Gastrocnemius medialis (tissue), 4 donors: ENCODE measurements around the gene KMO. TPM values are rescaled to one million over a fixed set of nuclear protein-coding genes. Genes with fewer than 3 reads are reported as not detected.

Experiments
- ATAC-seq, 2 donors: fragments of 150-250 bp; one replicate each; pipeline ENCODE4 v1.9.1; 2016
- DNase-seq, 2 donors: peaks; one replicate each; pipeline ENCODE4 v3.0.0-alpha.2; 2019
- H3K27ac ChIP-seq, 4 donors: fragments of 200-600 bp; sonication (generic); 1 replicate in 1 of 4; 2 replicates in 3 of 4; pipeline ENCODE4 v1.5.1; 2016 to 2018; ENCODE audit warnings: mild to moderate bottlenecking in 2 of 4, moderate library complexity in 1 of 4
- H3K27me3 ChIP-seq, 3 donors: fragments of 200-600 bp; sonication (generic) in 2 of 3; 1 replicate in 1 of 3; 2 replicates in 2 of 3; pipeline versions ENCODE4 v1.5.1 to v1.6.0; 2016 to 2019; ENCODE audit warnings: mild to moderate bottlenecking in 1 of 3, moderate library complexity in 1 of 3
- H3K36me3 ChIP-seq, 2 donors: fragments of 200-600 bp; sonication (generic) in 1 of 2; one replicate each; pipeline ENCODE4 v1.5.1; 2017 to 2018
- H3K4me1 ChIP-seq, 2 donors: fragments of 200-600 bp; sonication (generic) in 1 of 2; one replicate each; pipeline ENCODE4 v1.5.1; 2016 to 2017; ENCODE audit warnings: mild to moderate bottlenecking in 2 of 2
- H3K4me3 ChIP-seq, 4 donors: fragments of 200-600 bp; sonication (generic) in 3 of 4; 1 replicate in 1 of 4; 2 replicates in 3 of 4; pipeline ENCODE4 v1.5.1; 2016 to 2019; ENCODE audit warnings: mild to moderate bottlenecking in 2 of 4
- H3K9me3 ChIP-seq, 3 donors: fragments of 200-600 bp; sonication (generic) in 2 of 3; 1 replicate in 1 of 3; 2 replicates in 2 of 3; pipeline ENCODE4 v1.5.1; 2016 to 2019
- POLR2A ChIP-seq, 2 donors: fragments of 450-650 bp; IDR thresholded peaks; one replicate each; pipeline ENCODE4 v1.6.1; 2017; ENCODE audit warnings: antibody characterized with exemption in 2 of 2, mild to moderate bottlenecking in 2 of 2, moderate library complexity in 2 of 2
- in situ Hi-C, 4 donors: fragments of 200-750 bp; cut with MboI; loops; one replicate each; pipeline versions ENCODE4 v1.15.0 to v1.8.0; 2017; ENCODE audit warnings: low sequenced_read_pairs in 4 of 4
- intact Hi-C: fragments of 100-400 bp; cut with DNase I; formaldehyde crosslinking; loops from one replicate; pipeline ENCODE4 v1.15.1; 2023; ENCODE audit warnings: low total_unique reads
- total RNA-seq, 4 donors: library from RNA; depleted of rRNA; stranded (reverse); fragments of >200 nt; gene quantifications; one replicate each; pipeline versions ENCODE4 v1.1.0 to v1.2.3, GENCODE V29; 2016
- TF ChIP-seq, protein P1 (sequence below), 5 experiments: fragments of 450-650 bp in 3 of 5; fragments of 200-600 bp in 2 of 5; sonication (generic) in 2 of 5; IDR thresholded peaks in 4 of 5; conservative IDR thresholded peaks in 1 of 5; 1 replicate in 4 of 5; 2 replicates in 1 of 5; pipeline ENCODE4 v1.5.1; 2016 to 2019; ENCODE audit warnings: antibody characterized with exemption in 5 of 5, mild to moderate bottlenecking in 3 of 5, moderate library complexity in 3 of 5

KMO gene
- total RNA-seq, 4 donors from 2014 or later, result 0.16 TPM; not detected in 3

- H3K4me1 ChIP-seq, result no peaks in the 10 kb centered on the region
- ATAC-seq (no peak), DNase-seq (no peak)
- H3K9me3 ChIP-seq, result no peaks in the 10 kb centered on the region
- TF ChIP-seq, protein P1, sequence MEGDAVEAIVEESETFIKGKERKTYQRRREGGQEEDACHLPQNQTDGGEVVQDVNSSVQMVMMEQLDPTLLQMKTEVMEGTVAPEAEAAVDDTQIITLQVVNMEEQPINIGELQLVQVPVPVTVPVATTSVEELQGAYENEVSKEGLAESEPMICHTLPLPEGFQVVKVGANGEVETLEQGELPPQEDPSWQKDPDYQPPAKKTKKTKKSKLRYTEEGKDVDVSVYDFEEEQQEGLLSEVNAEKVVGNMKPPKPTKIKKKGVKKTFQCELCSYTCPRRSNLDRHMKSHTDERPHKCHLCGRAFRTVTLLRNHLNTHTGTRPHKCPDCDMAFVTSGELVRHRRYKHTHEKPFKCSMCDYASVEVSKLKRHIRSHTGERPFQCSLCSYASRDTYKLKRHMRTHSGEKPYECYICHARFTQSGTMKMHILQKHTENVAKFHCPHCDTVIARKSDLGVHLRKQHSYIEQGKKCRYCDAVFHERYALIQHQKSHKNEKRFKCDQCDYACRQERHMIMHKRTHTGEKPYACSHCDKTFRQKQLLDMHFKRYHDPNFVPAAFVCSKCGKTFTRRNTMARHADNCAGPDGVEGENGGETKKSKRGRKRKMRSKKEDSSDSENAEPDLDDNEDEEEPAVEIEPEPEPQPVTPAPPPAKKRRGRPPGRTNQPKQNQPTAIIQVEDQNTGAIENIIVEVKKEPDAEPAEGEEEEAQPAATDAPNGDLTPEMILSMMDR (IDR thresholded peaks at IDR 0.05 in 4 of 5, conservative IDR thresholded peaks at IDR 0.05 in 1 of 5), result no peak
- TF ChIP-seq POLR2A (IDR thresholded peaks at IDR 0.05), result no peak
- intact Hi-C loops (no loop called here), in situ Hi-C loops (no loop called here)
- peaks cover 3 to 60% of the 10 kb centered on the region in 2 donors for H3K36me3 ChIP-seq
- H3K27me3 ChIP-seq, result no peaks in the 10 kb centered on the region
- H3K4me3 ChIP-seq, result no peak overlapping the region
- H3K27ac ChIP-seq, result no peak overlapping the region
Measured at GRCh38 chr1:241495741-241496140, 36.4 kb upstream of the KMO start.

- in situ Hi-C loops (no loop called here), intact Hi-C loops (no loop called here)
- ATAC-seq, result no peak
- TF ChIP-seq POLR2A (IDR thresholded peaks at IDR 0.05), result no peak
- TF ChIP-seq, protein P1 (IDR thresholded peaks at IDR 0.05 in 4 of 5, conservative IDR thresholded peaks at IDR 0.05 in 1 of 5), result no peak
- Histone ChIP-seq H3K27ac (no peak overlapping the region), H3K9me3 (no peaks in the 10 kb centered on the region), H3K36me3 (peaks cover 3 to 94% of the 10 kb centered on the region in 2 donors), H3K27me3 (no peaks in the 10 kb centered on the region), H3K4me1 (no peaks in the 10 kb centered on the region), H3K4me3 (no peak overlapping the region)
- no peak for DNase-seq
Measured at GRCh38 chr1:241499910-241500309, 32.3 kb upstream of the KMO start.

DNA sequence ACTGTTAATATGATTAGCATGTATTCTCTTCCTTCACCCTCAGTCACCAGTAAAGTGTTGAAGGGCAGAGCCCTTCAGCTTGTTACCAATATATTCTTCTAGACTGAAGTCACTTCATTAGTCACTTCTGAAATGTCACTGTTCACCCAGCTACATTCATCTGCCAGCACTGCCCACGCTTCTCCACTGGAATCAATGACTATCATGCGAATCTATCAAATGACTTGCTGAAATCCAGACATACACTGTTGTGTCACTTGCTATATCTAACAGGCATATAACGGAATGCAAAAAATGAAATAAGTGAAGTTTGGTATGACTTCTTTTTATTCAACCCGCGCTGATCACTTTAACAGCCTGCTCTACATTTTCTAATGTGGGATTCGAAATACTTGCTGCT lies 28.7 kb upstream of the KMO start:
- no peak overlapping the region for H3K4me3 ChIP-seq
- DNase-seq (no peak), ATAC-seq (no peak)
- H3K36me3 ChIP-seq, result peaks cover 3 to 77% of the 10 kb centered on the region in 2 donors
- TF ChIP-seq, protein P1 (IDR thresholded peaks at IDR 0.05 in 4 of 5, conservative IDR thresholded peaks at IDR 0.05 in 1 of 5), result no peak
- no peak for TF ChIP-seq POLR2A (IDR thresholded peaks at IDR 0.05)
- no peaks in the 10 kb centered on the region for H3K27me3 ChIP-seq
- H3K4me1 ChIP-seq, result no peaks in the 10 kb centered on the region
- H3K27ac ChIP-seq, result no peak overlapping the region
- H3K9me3 ChIP-seq, result no peaks in the 10 kb centered on the region
- intact Hi-C loops, result no loop called here
- in situ Hi-C loops, result no loop called here

DNA sequence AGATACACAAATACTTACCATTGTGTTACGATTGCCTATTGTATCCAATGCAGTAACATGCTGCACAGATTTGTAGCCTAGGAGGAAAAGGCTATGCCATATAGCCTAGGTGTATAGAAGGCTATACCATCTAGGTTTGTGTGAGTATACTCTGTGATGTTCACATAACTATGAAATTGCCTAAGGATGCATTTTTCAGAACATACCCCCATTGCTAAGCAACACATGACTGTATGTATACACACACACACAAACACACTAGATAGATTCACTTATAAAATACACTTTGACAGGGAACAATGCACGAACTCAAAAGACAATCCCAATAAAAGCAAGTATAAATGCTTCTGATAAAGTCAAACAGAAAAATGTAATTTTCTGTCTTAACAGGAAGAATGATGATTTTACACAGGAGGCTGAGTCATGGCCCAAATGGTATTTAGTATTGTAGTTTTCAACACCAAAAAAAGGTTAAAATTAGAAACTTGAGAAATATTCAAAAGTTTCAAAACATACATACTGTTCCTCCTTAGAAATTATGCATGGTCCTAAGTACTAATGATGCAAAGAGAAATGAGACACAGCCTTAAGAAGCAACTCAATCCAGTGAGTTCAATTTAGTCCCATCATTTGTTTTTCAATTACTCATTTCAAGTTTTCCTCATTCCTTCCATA lies 24.9 kb upstream of the KMO start:
- no peak for ATAC-seq
- H3K4me1 ChIP-seq, result no peaks in the 10 kb centered on the region
- H3K27ac ChIP-seq, result no peak overlapping the region
- H3K4me3 ChIP-seq, result no peak overlapping the region
- intact Hi-C loops, result no loop called here
- no peak for DNase-seq
- H3K36me3 ChIP-seq, result peaks cover 0 to 60% of the 10 kb centered on the region in 2 donors
- no peaks in the 10 kb centered on the region for H3K9me3 ChIP-seq
- TF ChIP-seq POLR2A (IDR thresholded peaks at IDR 0.05), result no peak
- TF ChIP-seq, protein P1 (IDR thresholded peaks at IDR 0.05 in 4 of 5, conservative IDR thresholded peaks at IDR 0.05 in 1 of 5), result no peak
- in situ Hi-C loops, result no loop called here
- H3K27me3 ChIP-seq, result no peaks in the 10 kb centered on the region
